ENCODE data around the gene KANK4.

KANK4 gene

DNA sequence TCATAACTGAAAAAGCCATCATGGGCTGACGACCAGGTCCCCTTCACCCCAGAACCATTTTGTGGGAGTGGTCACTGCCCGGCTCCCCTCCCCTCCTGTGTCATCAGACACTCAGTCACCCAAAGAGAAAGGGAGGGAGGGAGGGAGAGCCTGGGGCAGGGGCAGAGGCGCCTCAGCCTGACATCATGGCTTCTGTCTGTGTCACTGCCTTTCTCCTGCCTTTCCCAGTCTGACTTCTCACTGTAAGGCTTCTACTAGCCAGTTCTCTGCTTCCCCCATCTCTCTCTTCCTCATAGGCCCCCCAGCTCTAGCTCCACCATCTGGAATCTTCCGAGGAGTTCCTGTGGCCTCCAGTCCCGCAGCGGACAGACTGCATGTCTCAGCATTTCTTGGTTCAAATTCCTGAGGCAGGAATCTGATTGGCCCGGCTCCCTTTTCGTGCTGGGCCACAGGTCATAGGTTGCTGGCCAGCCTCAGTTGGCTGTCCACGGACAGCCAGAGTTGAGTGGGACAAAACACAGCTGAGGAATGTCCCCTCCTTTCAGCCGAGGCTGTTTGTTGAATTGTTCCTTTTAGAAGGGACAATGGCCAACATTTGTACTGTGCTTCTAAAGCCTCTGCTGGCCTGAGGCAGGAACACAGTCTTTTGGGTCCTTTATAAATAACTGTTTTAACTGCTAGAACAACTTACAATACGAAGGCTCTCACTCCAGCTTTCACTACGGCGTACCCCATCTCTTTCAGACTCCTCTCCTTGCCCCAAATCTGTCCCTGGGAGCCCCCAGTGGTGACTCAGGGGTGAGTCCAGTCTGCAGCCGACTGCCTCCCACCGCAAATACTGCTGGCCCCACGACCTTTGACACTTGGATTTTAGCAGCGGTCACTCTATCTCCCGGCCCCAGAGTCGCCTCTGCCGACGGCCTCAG, 18.7 kb upstream of the KANK4 start:
- H3K4me1 ChIP-seq (ENCODE audit: control insufficient read depth, insufficient read depth, low read length, poor library complexity, severe bottlenecking), result no peaks in the 10 kb centered on the region
- no peaks in the 10 kb centered on the region for H3K9me3 ChIP-seq (ENCODE audit: control insufficient read depth, low read length)
- no peaks in the 10 kb centered on the region for H3K27me3 ChIP-seq (replicated peaks; ENCODE audit: control insufficient read depth, insufficient read depth, low read length, poor library complexity, severe bottlenecking)
- no peak for DNase-seq
- H3K36me3 ChIP-seq (ENCODE audit: control insufficient read depth, insufficient read depth, low read length), result no peaks in the 10 kb centered on the region
- H3K27ac ChIP-seq (ENCODE audit: insufficient read depth, low read length, poor library complexity, severe bottlenecking), result no peak overlapping the region
- no peak overlapping the region for H3K4me3 ChIP-seq (ENCODE audit: insufficient read depth, low read depth, low read length, poor library complexity, severe bottlenecking)

DNA sequence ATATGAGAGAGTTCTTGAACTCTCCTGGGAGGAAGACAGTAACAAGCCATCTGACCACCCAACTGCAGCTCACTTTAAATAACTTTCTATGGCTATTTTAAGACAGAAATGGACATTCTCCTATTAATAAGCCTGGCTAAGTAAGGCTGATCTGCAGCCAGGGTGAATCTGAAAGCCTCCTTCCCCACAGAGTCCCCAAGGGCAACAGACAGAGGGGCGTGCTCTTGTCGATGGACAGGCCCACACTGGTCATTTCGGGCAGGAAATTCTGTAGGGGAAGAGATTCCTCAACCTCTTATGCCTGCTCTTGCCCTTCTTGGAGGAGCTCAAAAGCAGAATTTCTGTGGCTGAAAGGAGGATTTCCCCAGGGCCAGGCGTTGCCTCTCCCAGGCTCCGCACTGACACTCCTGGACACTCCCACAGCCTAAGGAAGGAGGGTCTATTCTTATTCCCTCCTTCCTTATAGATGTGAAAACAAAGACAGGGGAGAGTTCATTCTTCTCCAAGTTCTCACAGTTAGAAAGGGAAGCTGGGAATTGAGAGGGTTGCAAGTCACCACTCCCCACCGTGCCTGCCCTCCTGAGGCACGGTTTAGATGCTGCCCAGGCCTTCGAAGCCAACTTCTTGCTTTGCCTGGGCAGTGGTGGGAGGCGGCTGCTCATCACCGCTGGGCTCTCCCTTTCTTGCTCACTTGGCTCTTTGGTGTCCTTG, 17.9 kb upstream of the KANK4 start:
- Histone ChIP-seq H3K4me3 (ENCODE audit: insufficient read depth, low read depth, low read length, poor library complexity, severe bottlenecking) (no peak overlapping the region), H3K27me3 (replicated peaks; ENCODE audit: control insufficient read depth, insufficient read depth, low read length, poor library complexity, severe bottlenecking) (no peaks in the 10 kb centered on the region), H3K36me3 (ENCODE audit: control insufficient read depth, insufficient read depth, low read length) (no peaks in the 10 kb centered on the region), H3K9me3 (ENCODE audit: control insufficient read depth, low read length) (no peaks in the 10 kb centered on the region), H3K27ac (ENCODE audit: insufficient read depth, low read length, poor library complexity, severe bottlenecking) (no peak overlapping the region), H3K4me1 (ENCODE audit: control insufficient read depth, insufficient read depth, low read length, poor library complexity, severe bottlenecking) (no peaks in the 10 kb centered on the region)
- no peak for DNase-seq

DNA sequence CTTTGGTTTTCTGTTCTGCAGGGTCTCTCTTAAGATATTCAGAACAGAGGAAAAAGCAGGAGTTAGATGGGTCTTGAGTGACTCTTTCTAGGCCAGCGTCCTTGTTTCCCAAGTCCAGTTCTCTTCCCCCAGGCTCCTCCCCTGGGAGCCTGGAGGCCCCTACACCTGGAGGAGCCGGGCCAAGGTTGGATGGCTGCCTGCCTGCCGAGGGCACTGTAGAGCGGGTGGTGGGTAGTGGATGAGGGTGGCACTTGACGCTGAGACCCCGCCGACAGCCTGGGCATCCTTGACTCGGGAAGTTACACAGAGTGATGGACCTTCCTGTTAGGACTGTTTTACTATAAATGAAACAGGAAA, 17.4 kb upstream of the KANK4 start:
- Histone ChIP-seq H3K27ac (ENCODE audit: insufficient read depth, low read length, poor library complexity, severe bottlenecking) (no peak overlapping the region), H3K4me1 (ENCODE audit: control insufficient read depth, insufficient read depth, low read length, poor library complexity, severe bottlenecking) (no peaks in the 10 kb centered on the region), H3K27me3 (replicated peaks; ENCODE audit: control insufficient read depth, insufficient read depth, low read length, poor library complexity, severe bottlenecking) (no peaks in the 10 kb centered on the region), H3K36me3 (ENCODE audit: control insufficient read depth, insufficient read depth, low read length) (no peaks in the 10 kb centered on the region), H3K9me3 (ENCODE audit: control insufficient read depth, low read length) (no peaks in the 10 kb centered on the region), H3K4me3 (ENCODE audit: insufficient read depth, low read depth, low read length, poor library complexity, severe bottlenecking) (no peak overlapping the region)
- no peak for DNase-seq

DNA sequence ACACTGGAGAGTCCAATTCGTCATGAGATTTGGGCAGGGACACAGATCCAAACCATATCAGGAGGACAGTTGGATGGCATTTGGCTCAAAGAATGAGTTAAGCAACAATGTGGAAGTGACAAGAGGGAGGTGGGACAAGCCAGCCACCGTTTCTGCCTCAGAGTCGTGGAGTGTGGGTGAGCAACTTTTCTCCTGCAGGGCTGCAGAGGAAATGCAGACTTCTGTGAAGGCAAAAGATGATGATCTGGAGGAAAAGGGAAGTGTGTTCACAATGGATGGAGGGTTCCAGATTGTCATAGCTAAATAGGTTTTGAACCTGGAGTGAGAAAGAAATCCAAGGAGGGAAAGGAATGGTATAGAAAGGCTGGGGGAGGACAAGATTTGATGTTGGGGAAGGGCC, 16.4 kb upstream of the KANK4 start:
- H3K27ac ChIP-seq (ENCODE audit: insufficient read depth, low read length, poor library complexity, severe bottlenecking), result no peak overlapping the region
- H3K4me1 ChIP-seq (ENCODE audit: control insufficient read depth, insufficient read depth, low read length, poor library complexity, severe bottlenecking), result no peaks in the 10 kb centered on the region
- DNase-seq, result no peak
- no peaks in the 10 kb centered on the region for H3K36me3 ChIP-seq (ENCODE audit: control insufficient read depth, insufficient read depth, low read length)
- no peaks in the 10 kb centered on the region for H3K9me3 ChIP-seq (ENCODE audit: control insufficient read depth, low read length)
- H3K27me3 ChIP-seq (replicated peaks; ENCODE audit: control insufficient read depth, insufficient read depth, low read length, poor library complexity, severe bottlenecking), result no peaks in the 10 kb centered on the region
- no peak overlapping the region for H3K4me3 ChIP-seq (ENCODE audit: insufficient read depth, low read depth, low read length, poor library complexity, severe bottlenecking)

DNA sequence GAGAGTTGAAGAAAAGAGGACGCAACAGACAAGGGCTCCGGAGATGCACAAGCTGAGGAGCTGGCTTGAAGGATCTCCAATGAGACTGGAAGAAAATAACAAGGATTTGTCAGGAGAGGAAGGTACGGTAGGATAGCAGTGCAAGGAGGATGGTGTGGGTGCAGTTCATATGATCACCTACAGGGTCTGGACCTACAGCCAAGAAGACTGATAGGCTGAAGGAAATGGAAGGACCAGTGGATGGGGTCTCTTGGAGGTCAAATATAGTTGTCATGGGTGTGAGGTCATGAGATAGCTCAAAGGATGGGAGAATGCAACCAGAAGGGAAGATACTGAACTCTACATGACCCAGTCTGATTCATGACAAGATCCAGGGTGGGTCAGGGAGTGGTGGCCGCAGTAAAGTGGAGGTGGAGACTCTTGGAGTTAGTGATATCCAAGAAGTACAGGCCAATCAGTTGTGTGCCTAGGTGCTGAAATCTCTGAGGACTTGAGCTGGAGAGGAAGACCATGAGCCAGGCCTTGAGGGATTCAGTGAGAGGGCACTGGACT, 15.3 kb upstream of the KANK4 start:
- Histone ChIP-seq H3K9me3 (ENCODE audit: control insufficient read depth, low read length) (no peaks in the 10 kb centered on the region), H3K4me3 (ENCODE audit: insufficient read depth, low read depth, low read length, poor library complexity, severe bottlenecking) (no peak overlapping the region), H3K27me3 (replicated peaks; ENCODE audit: control insufficient read depth, insufficient read depth, low read length, poor library complexity, severe bottlenecking) (no peaks in the 10 kb centered on the region), H3K36me3 (ENCODE audit: control insufficient read depth, insufficient read depth, low read length) (no peaks in the 10 kb centered on the region), H3K4me1 (ENCODE audit: control insufficient read depth, insufficient read depth, low read length, poor library complexity, severe bottlenecking) (no peaks in the 10 kb centered on the region), H3K27ac (ENCODE audit: insufficient read depth, low read length, poor library complexity, severe bottlenecking) (no peak overlapping the region)
- no peak for DNase-seq

DNA sequence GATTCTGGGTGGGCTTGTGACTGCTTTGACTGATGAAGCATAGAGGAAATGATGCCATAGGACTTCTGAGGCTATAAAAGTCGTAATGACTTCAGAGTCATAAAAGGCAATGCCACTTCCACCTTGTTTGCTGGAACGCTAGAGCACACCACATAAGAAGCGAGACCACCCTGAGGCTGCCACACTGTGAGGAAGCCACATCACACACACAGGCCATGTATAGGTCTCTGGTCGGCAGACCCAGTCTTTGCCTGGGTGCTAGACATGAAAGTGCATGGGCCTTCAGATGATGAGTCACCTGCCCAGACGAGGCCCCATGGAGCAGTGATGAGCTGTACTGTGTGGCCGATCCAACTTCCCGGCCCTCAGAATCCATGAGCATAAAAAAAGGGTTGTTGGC, 14.2 kb upstream of the KANK4 start:
- DNase-seq, result no peak
- Histone ChIP-seq H3K27ac (ENCODE audit: insufficient read depth, low read length, poor library complexity, severe bottlenecking) (no peak overlapping the region), H3K36me3 (ENCODE audit: control insufficient read depth, insufficient read depth, low read length) (no peaks in the 10 kb centered on the region), H3K27me3 (replicated peaks; ENCODE audit: control insufficient read depth, insufficient read depth, low read length, poor library complexity, severe bottlenecking) (no peaks in the 10 kb centered on the region), H3K9me3 (ENCODE audit: control insufficient read depth, low read length) (no peaks in the 10 kb centered on the region), H3K4me1 (ENCODE audit: control insufficient read depth, insufficient read depth, low read length, poor library complexity, severe bottlenecking) (no peaks in the 10 kb centered on the region), H3K4me3 (ENCODE audit: insufficient read depth, low read depth, low read length, poor library complexity, severe bottlenecking) (no peak overlapping the region)

DNA sequence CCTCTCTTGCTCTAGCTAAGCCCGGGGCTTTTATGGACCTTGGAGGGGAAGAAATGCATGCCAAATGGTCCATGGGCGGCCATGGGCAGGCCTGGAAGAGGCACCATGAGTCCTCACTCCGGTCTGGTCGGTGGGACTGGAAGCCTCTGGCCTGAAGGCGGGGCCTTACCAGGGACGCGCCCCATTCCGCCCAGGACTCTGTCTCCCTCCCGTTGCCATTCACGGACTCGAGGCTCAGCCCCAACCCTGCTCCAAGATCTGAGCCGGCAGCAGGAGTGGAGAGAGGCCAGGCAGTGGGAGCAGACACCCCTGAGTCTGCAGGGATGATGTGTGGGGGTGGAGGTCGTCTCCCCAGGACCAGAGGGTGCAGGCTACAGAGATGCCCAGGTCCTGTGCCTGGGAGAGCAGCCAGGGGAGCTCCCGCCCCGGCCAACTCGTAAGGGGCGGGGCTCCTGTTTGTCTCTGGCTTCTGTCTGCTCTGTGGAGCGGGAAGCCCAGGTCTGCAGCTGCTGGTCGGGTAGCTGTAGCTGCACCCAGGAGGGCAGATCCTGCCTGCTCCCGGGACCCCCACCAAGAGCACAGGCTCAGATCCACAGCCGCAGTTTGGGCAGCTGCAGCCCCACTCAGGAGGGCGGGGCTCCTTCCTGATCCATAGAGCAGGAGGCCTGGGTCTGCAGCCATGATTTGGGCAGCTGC, 8.3 kb upstream of the KANK4 start:
- H3K27me3 ChIP-seq (replicated peaks; ENCODE audit: control insufficient read depth, insufficient read depth, low read length, poor library complexity, severe bottlenecking), result no peaks in the 10 kb centered on the region
- no peak for DNase-seq
- H3K9me3 ChIP-seq (ENCODE audit: control insufficient read depth, low read length), result no peaks in the 10 kb centered on the region
- H3K36me3 ChIP-seq (ENCODE audit: control insufficient read depth, insufficient read depth, low read length), result no peaks in the 10 kb centered on the region
- H3K4me3 ChIP-seq (ENCODE audit: insufficient read depth, low read depth, low read length, poor library complexity, severe bottlenecking), result no peak overlapping the region
- H3K27ac ChIP-seq (ENCODE audit: insufficient read depth, low read length, poor library complexity, severe bottlenecking), result no peak overlapping the region
- no peaks in the 10 kb centered on the region for H3K4me1 ChIP-seq (ENCODE audit: control insufficient read depth, insufficient read depth, low read length, poor library complexity, severe bottlenecking)

DNA sequence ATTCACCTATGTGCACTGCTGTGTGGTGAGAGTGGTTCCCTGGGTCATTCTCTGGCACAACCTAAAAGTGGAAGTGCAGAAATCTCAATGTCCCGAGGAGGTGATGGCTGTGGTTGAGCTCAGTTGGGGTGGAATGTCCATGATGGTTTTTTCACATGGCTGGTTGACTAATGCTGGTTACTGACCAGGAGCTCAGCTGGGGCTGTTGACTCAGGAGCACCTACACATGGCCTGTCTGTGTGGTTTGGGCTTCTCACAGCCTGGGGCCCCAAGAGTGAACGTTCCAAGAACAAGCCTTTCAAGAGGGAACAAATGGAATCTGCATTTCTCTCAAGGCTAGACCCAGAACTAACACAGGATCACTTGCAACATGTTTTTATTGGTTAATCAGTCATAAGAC, 6.4 kb upstream of the KANK4 start:
- H3K36me3 ChIP-seq (ENCODE audit: control insufficient read depth, insufficient read depth, low read length), result no peaks in the 10 kb centered on the region
- H3K27ac ChIP-seq (ENCODE audit: insufficient read depth, low read length, poor library complexity, severe bottlenecking), result no peak overlapping the region
- H3K27me3 ChIP-seq (replicated peaks; ENCODE audit: control insufficient read depth, insufficient read depth, low read length, poor library complexity, severe bottlenecking), result no peaks in the 10 kb centered on the region
- no peaks in the 10 kb centered on the region for H3K4me1 ChIP-seq (ENCODE audit: control insufficient read depth, insufficient read depth, low read length, poor library complexity, severe bottlenecking)
- DNase-seq, result no peak
- H3K9me3 ChIP-seq (ENCODE audit: control insufficient read depth, low read length), result no peaks in the 10 kb centered on the region
- no peak overlapping the region for H3K4me3 ChIP-seq (ENCODE audit: insufficient read depth, low read depth, low read length, poor library complexity, severe bottlenecking)

DNA sequence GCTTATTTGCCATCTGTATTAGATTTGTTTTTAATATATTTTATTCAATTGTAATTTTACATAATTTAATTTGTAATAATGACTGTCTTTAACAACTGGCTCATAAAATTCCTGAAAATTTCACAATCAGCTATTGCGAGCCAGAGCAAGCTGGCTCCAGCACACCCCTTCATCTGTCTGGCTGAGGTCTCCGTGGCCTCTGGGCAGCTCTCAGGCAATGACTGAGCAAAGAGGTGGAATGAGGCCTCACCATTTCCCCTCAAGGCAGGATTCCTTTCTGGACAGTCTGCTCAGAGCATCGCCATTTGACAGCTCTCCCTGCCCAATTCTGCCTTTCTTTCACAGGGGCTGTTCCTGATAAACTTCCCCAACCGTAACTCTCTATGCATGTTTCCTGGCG, 5.8 kb upstream of the KANK4 start:
- Histone ChIP-seq H3K4me1 (ENCODE audit: control insufficient read depth, insufficient read depth, low read length, poor library complexity, severe bottlenecking) (no peaks in the 10 kb centered on the region), H3K27ac (ENCODE audit: insufficient read depth, low read length, poor library complexity, severe bottlenecking) (no peak overlapping the region), H3K27me3 (replicated peaks; ENCODE audit: control insufficient read depth, insufficient read depth, low read length, poor library complexity, severe bottlenecking) (no peaks in the 10 kb centered on the region), H3K4me3 (ENCODE audit: insufficient read depth, low read depth, low read length, poor library complexity, severe bottlenecking) (no peak overlapping the region), H3K9me3 (ENCODE audit: control insufficient read depth, low read length) (no peaks in the 10 kb centered on the region), H3K36me3 (ENCODE audit: control insufficient read depth, insufficient read depth, low read length) (no peaks in the 10 kb centered on the region)
- DNase-seq, result no peak

DNA sequence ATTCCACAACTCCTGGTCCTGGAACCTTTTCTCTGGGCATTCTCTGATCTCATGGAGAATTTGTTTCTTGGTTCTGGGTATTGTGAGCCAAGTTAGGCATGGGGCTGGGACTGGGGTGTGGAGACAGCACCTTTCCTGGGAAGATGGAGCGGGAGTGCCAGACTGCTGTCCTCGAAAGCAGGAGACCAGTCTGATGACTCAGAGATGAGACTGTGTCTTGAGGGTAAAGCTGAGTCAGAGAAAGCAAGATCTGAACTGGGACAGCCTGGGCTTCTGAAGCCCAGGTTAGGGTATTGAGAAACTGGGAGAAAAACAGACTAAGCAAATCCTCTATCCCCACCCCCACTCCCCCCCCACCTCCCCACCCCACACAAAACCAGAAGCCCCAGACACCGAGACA, 2.2 kb upstream of the KANK4 start:
- H3K4me3 ChIP-seq (ENCODE audit: insufficient read depth, low read depth, low read length, poor library complexity, severe bottlenecking), result no peak overlapping the region
- no peaks in the 10 kb centered on the region for H3K36me3 ChIP-seq (ENCODE audit: control insufficient read depth, insufficient read depth, low read length)
- H3K27me3 ChIP-seq (replicated peaks; ENCODE audit: control insufficient read depth, insufficient read depth, low read length, poor library complexity, severe bottlenecking), result peaks cover 6% of the 10 kb centered on the region
- DNase-seq, result no peak
- no peaks in the 10 kb centered on the region for H3K9me3 ChIP-seq (ENCODE audit: control insufficient read depth, low read length)
- H3K4me1 ChIP-seq (ENCODE audit: control insufficient read depth, insufficient read depth, low read length, poor library complexity, severe bottlenecking), result peaks cover 4% of the 10 kb centered on the region
- H3K27ac ChIP-seq (ENCODE audit: insufficient read depth, low read length, poor library complexity, severe bottlenecking), result no peak overlapping the region

Data from effector memory CD4-positive, alpha-beta T cell (primary cell).